ENCODE results near the gene ANKRD23.

DNA sequence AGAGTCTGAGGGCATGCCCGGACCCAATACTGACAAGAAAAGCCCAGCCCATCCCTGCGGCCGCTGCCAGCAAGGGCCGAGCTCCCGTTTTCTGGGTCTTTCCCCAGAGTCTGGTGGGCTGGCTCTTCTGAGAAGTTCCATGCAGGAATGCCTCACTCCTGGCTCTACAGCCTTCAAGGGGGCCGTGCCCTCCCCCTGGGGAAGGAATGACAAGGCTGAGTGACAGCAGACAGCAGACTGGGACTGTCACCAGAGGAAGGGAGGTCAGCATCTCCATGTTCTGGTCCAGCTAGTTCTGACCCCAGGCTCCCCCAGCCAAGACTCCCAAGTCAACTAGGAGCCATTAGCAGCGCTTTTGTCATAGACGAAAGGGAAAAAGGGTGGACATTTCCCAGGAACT lies 39.1 kb upstream of the ANKRD23 start:
- TF ChIP-seq, protein P1, sequence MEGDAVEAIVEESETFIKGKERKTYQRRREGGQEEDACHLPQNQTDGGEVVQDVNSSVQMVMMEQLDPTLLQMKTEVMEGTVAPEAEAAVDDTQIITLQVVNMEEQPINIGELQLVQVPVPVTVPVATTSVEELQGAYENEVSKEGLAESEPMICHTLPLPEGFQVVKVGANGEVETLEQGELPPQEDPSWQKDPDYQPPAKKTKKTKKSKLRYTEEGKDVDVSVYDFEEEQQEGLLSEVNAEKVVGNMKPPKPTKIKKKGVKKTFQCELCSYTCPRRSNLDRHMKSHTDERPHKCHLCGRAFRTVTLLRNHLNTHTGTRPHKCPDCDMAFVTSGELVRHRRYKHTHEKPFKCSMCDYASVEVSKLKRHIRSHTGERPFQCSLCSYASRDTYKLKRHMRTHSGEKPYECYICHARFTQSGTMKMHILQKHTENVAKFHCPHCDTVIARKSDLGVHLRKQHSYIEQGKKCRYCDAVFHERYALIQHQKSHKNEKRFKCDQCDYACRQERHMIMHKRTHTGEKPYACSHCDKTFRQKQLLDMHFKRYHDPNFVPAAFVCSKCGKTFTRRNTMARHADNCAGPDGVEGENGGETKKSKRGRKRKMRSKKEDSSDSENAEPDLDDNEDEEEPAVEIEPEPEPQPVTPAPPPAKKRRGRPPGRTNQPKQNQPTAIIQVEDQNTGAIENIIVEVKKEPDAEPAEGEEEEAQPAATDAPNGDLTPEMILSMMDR (IDR thresholded peaks at IDR 0.05) = no peak
- no peak for TF ChIP-seq POLR2A (IDR thresholded peaks at IDR 0.05)
